Left renal pelvis (tissue), 4 donors: ENCODE data around the gene SYNGR2. TPM values are rescaled to one million over a fixed set of nuclear protein-coding genes. Genes with fewer than 3 reads are reported as not detected.

Source experiments
- DNase-seq, 4 donors: peaks; one replicate each; pipeline ENCODE4 v3.0.0-alpha.2; 2013; ENCODE audit warnings: low read depth in 4 of 4, low spot score in 3 of 4
- polyA plus RNA-seq, 4 donors: library from polyadenylated mRNA; unstranded; fragments of 120-200 nt; gene quantifications; one replicate each; pipeline ENCODE4 v1.2.1, GENCODE V29; 2013; ENCODE audit not compliant: insufficient read length in 4 of 4

SYNGR2 gene
- polyA plus RNA-seq, 4 donors, result 17.7 to 77.9 (median 60.0) TPM

GRCh38 chr17:78142119-78142861 lies 26.1 kb upstream of the SYNGR2 start:
- DNase-seq, result no peak

- no peak for DNase-seq
Observed at GRCh38 chr17:78143214-78144146, 24.9 kb upstream of the SYNGR2 start.

- peak in 1 of 4 donors; percentile 68 for DNase-seq
Observed at GRCh38 chr17:78144147-78144719, 24.1 kb upstream of the SYNGR2 start.

GRCh38 chr17:78144736-78145641 lies 23.4 kb upstream of the SYNGR2 start:
- no peak for DNase-seq

- no peak for DNase-seq
Observed at GRCh38 chr17:78146471-78146869, 21.9 kb upstream of the SYNGR2 start.

GRCh38 chr17:78146881-78147280 lies 21.5 kb upstream of the SYNGR2 start:
- DNase-seq, result no peak

GRCh38 chr17:78147315-78147998 lies 20.9 kb upstream of the SYNGR2 start:
- DNase-seq, result no peak

GRCh38 chr17:78148286-78149016 lies 19.9 kb upstream of the SYNGR2 start:
- DNase-seq, result no peak

GRCh38 chr17:78151514-78152008 lies 16.8 kb upstream of the SYNGR2 start:
- DNase-seq, result no peak

GRCh38 chr17:78154903-78155811 lies 13.2 kb upstream of the SYNGR2 start:
- no peak for DNase-seq

- DNase-seq, result no peak
Observed at GRCh38 chr17:78159575-78160158, 8.7 kb upstream of the SYNGR2 start.

- DNase-seq, result no peak
Observed at GRCh38 chr17:78163881-78164747, 4.3 kb upstream of the SYNGR2 start.

GRCh38 chr17:78164748-78165607 lies 3.4 kb upstream of the SYNGR2 start:
- no peak for DNase-seq

- DNase-seq, result no peak
Observed at GRCh38 chr17:78166416-78166815, 2.0 kb upstream of the SYNGR2 start.
